ENCODE results near the gene ENO2.
"Not testable (repeated sequence)": the region's sequence is repeated elsewhere in the genome, so short reads cannot be mapped to it uniquely, and the experiment has no call there.

ENO2 gene

GRCh38 chr12:6914246-6914946, at the start of gene ENO2:
Gene ENO2, plus strand, starts transcription at chr12:6914580. Its CDS starts 1,253 bp downstream, at chr12:6915833.
- peak; percentile 34 for DNase-seq

GRCh38 chr12:6865307-6865706, 49.1 kb upstream of the ENO2 start:
- DNase-seq = not testable (repeated sequence)

DNA sequence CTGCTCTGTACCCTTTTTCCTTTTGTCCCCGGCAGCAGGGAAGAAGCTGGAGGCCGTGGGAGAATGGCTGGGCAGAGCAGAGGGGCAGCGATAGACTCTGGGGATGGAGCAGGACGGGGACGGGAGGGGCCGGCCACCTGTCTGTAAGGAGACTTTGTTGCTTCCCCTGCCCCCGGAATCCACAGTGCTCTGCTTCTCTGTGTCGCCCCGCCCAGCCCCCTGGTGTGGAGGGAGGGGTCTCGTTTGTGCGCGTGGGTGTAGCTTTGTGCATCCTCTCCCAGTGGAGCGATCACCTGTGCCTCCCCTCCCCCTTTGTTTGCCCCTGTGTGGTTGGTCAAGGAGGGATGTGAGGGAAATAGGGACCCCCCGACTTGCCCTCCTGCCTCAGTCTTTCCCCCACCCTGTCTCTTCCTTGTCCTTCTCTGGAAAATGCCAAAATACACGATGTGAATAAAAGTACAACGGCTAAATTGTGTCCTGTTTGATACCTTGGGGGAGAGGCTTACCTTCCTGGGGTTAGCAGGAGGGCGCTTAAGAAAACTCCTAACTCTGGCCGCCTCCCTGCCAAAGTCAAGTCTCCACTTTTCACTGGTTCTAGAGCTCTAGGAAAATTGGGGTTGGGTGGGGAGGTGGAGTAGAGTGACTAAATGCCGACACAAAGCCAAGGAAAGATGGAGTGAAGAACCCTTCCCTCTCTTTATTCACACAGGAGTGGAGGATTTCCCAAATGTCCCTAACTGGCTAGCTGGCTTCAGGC, 48.0 kb upstream of the ENO2 start:
- DNase-seq = no peak

DNA sequence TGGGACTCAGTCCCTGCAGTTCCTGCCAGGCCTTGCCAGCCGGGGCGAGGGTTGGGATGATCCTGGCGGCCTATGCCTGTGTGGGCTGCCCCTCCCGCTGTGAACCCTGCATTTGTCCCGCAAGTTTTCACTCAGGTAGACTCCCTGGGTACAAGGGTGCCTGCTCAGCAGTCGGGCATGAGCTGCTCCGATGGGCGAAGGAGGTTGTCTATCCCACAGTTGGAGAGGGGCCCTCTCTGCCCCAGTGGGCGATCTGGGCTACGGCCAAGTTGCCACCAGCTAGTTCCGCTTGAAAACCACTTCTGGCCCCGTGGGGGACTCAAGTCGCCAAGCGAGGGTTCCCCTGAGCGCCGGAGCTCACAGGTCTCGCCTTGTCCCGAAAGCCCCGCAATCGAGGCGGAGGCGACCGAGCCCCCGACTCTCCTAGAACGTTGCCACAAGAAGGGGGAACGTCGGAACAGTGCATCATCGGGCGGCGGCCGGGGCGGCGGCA, 47.4 kb upstream of the ENO2 start:
- peak; percentile 74 for DNase-seq

DNA sequence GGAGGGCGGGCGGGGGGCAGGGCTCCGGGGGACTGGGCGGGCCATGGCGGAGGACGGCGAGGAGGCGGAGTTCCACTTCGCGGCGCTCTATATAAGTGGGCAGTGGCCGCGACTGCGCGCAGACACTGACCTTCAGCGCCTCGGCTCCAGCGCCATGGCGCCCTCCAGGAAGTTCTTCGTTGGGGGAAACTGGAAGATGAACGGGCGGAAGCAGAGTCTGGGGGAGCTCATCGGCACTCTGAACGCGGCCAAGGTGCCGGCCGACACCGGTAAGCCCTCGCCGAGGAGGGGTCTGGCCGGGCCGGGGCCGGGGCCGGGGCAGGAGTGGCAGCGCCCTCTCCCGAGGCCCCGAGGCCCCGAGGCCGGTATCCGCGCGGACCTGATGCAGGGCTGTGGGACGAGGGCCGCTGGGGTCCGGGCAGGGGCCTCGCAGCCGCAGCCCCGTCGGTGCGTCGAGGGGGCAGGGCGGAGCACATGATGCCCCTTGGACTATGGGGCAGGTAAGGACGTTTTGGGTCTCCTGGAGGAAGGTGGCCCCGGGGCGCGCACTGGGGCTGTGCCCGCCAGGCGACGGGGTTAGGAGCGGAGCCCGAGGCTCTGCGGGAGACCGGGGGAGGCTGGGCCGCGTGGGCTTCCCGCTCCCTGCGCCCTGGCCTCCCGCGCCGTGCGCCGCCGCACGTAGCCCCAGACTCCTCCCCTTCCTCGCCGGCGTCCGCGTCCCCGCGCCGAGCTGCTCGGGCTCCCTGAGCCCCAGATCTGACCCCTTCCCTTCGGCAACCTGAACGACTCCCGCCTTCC, 46.8 kb upstream of the ENO2 start, which contains the start of gene TPI1:
Gene TPI1 (plus strand): TSS at position 119 of the 798 bp plus-strand sequence. CDS start 36 bp downstream, at position 155.
- DNase-seq = peak; percentile 74

DNA sequence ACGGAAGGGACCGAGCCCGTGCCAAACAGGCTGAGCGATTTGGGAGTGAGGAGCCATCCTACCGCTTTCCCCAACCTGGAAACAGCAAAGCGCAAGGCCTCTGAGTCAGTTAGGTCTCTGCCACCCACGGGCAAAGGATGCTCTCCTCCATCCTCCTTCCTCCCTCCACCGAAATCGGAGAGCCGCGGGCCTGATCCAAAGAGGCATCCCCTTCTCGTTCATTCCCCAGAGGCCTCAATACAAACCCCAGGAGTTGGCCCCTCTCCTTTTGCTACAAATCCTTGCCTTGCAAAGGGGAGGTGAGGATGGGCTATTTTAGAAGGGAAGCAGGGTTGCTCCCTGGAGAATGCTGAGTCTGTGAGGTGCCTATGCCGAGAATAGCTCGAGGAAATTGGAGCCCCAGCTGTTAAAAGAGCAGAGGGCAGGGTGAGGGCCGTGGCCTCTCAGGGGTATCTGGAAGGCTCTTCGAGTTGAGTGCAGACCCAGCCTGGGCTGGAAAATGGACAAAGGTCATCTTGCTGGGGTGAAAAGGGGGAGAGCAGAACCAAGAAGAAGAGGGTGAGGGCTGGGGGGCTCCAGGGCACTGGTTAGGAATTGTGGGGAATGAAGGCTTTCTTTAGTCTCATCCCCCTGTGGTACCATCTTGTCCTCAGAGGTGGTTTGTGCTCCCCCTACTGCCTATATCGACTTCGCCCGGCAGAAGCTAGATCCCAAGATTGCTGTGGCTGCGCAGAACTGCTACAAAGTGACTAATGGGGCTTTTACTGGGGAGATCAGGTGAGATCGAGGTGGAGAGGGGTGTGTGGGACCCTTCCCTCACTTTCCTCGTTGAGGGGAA, 46.0 kb upstream of the ENO2 start:
- DNase-seq = no peak

- DNase-seq = peak; percentile 62
Measured at GRCh38 chr12:6869049-6870021, 45.0 kb upstream of the ENO2 start.

GRCh38 chr12:6870304-6870703, 44.1 kb upstream of the ENO2 start:
- not testable (repeated sequence) for DNase-seq

DNA sequence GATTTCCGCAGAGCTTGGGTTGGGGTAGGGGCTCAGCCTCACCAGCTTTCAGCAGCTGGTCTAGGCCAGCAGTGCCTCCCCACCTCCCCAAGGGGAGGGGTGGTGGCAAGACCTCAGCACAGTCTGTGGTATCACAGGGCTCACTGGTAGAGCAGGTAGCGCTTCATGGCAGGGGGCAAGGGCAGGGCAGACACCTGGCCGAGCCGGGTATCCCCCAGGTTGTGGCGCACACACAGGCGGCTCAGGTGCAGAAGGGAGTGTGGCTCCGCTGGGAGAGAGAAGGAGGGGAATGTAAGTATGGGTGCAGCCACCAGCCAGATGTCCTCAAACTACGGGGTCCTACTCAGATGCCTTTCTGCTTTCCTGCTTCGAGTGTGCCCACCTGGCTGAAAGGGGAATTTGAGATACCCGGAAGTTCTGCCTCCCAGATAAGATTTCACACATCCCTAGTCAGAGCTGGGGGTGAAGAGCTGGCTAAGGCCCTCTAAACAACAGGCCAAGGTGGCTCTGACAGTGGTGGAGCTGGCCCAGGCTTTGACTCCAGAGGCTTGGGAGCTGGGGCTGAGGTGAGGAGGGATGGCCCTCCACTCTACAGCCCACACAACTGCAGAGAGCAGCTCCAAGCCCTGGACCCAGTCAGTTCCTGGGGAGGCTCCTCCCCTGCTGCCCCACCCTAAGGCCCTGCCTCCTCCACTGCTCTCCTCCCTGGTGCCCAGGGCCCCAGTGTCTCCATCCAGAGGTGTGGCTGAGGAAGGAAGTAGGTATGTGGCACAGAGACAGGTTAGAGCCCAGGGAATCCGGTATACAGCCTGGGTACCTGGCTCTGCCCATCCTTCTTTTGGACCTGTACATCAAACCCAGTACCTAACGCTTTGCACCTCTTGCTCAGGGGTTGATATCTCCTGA, 43.1 kb upstream of the ENO2 start:
- peak; percentile 34 for DNase-seq

DNA sequence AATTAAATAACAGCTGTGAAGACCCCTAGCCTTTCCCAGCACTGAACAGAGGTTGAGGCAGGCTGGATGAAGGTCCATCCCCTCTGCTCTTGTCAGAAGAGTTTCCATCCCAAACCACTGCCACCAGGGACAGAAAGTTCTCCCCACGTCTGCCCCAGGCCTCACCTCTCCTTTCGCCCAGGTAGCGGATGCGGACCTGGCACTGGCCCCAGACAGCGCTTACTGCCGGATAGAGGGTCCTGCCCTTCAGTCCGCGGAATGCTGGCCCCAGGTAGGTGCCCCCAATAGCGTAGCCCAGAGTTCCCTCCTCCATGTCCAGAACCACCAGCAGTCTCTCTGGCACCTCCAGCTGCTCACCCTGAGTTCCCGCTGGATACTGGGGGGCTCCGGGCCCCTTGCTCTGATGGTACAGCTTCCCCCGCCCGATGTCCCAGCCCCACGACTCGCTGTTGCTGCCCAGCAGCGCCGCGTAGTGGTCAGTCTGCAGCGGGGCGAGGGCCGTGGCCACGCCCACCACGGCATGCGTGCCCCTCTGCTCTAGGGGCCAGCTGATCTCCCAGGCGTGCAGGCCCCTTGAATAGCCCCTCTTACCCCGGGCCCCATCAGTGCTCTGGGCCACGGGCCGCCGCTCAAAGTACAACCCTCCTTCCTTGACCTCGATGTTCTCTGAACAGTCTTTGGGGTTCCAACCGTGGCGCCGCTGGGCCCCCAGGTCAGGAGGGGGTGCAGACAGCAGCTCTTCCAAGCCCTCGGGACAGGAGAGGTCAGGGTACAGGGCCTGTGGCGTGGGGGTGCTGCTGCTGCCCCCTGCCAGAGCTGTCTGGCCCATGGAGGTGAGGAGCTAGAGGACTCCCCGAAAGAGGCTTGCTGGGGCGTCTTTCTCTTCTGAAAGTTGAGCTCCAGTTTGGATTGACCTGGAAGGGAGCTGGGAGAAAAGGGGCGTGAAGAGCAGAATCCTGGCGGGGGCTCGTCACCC, 42.0 kb upstream of the ENO2 start:
- DNase-seq = peak; percentile 60

GRCh38 chr12:6873094-6874014, 41.0 kb upstream of the ENO2 start, which contains the start of gene SPSB2:
Gene SPSB2, minus strand, starts transcription at chr12:6873303. Its CDS starts 402 bp downstream, at chr12:6872901.
- peak; percentile 93 for DNase-seq

DNA sequence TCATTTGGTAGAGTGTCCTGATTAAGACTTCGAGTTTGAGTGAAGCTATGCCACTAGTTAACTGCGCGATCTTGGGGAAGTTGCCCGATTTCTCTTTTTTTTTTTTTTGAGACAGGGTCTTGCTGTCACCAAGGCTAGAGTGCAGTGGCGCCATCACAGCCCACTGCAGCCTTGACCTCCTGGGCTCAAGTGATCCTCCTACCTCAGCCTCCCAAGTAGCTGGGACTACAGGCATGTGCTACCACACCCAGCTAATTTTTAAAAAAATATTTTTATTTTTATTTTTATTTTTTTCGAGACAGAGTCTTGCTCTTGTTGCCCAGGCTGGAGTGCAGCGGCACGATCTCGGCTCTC, 40.4 kb upstream of the ENO2 start:
- not testable (repeated sequence) for DNase-seq

- peak; percentile 39 for DNase-seq
Measured at GRCh38 chr12:6879824-6880223, 34.6 kb upstream of the ENO2 start.

GRCh38 chr12:6883252-6883651, 31.1 kb upstream of the ENO2 start:
- no peak for DNase-seq

GRCh38 chr12:6883683-6884082, 30.7 kb upstream of the ENO2 start:
- DNase-seq = no peak

GRCh38 chr12:6884539-6884938, 29.8 kb upstream of the ENO2 start:
- DNase-seq = no peak
